OCI-LY1 (cell line): Measurements from ENCODE around the gene SMPD3.

Experiments
- CTCF ChIP-seq: fragments of 200-600 bp; sonication (generic), shearing (Covaris generic); IDR thresholded peaks from 2 replicates; pipeline ENCODE4 v1.5.1; 2017; ENCODE audit warnings: mild to moderate bottlenecking, antibody characterized with exemption, low read length, moderate library complexity, mixed read lengths
- EZH2 ChIP-seq: fragments of 200-600 bp; sonication (generic), shearing (Covaris generic); IDR thresholded peaks from 2 replicates; pipeline ENCODE4 v1.8.0; 2017; ENCODE audit warnings: borderline replicate concordance, mixed run types, mild to moderate bottlenecking, antibody characterized with exemption, low read length, moderate library complexity, mixed read lengths

GRCh38 chr16:68367440-68367839, 80.9 kb downstream of the SMPD3 start:
- TF ChIP-seq CTCF (no peak; the same call in 1 of the 2 replicates), EZH2 (no peak)
